Ovary (tissue), 9 donors: ENCODE measurements around the gene UHRF1. TPM values are rescaled to one million over a fixed set of nuclear protein-coding genes. Genes with fewer than 3 reads are reported as not detected.
"Not testable (repeated sequence)": the region's sequence is repeated elsewhere in the genome, so short reads cannot be mapped to it uniquely, and the experiment has no call there.

Experiments
- DNase-seq, 5 donors: peaks; one replicate each; pipeline ENCODE4 v3.0.0-alpha.2; 2019 to 2020
- H3K27ac ChIP-seq, 2 donors: fragments of 200-600 bp; one replicate each; pipeline versions ENCODE4 v1.5.1 to v1.8.0; 2019 to 2022
- H3K27me3 ChIP-seq: fragments of 200-600 bp; one replicate; pipeline ENCODE4 v1.8.0; 2022
- H3K36me3 ChIP-seq: fragments of 200-600 bp; sonication (generic); one replicate; pipeline ENCODE4 v1.5.1; 2019
- H3K4me1 ChIP-seq: one replicate; pipeline ENCODE4 v1.8.1; 2013; ENCODE audit warnings: mild to moderate bottlenecking, moderate library complexity; ENCODE audit not compliant: insufficient read depth
- H3K4me3 ChIP-seq: fragments of 200-600 bp; sonication (generic); one replicate; pipeline ENCODE4 v1.5.1; 2017
- H3K9me3 ChIP-seq, 2 donors: fragments of 200-600 bp in 1 of 2; sonication (generic) in 1 of 2; one replicate each; pipeline versions ENCODE4 v1.5.1 to v1.8.1; 2013 to 2019; ENCODE audit warnings: mild to moderate bottlenecking in 1 of 2, moderate library complexity in 1 of 2
- CTCF ChIP-seq, 3 donors: fragments of 450-650 bp in 2 of 3; fragments of 200-600 bp in 1 of 3; IDR thresholded peaks; one replicate each; pipeline versions ENCODE4 v1.5.1 to v1.8.0; 2016 to 2022; ENCODE audit warnings: antibody characterized with exemption in 3 of 3, mild to moderate bottlenecking in 1 of 3
- EP300 ChIP-seq: sonication (generic); formaldehyde crosslinking; IDR thresholded peaks from one replicate; pipeline ENCODE4 v1.6.1; 2017; ENCODE audit warnings: antibody characterized with exemption
- POLR2A ChIP-seq: fragments of 450-650 bp; IDR thresholded peaks from one replicate; pipeline ENCODE4 v1.6.1; 2017; ENCODE audit warnings: antibody characterized with exemption, mild to moderate bottlenecking, moderate library complexity
- WGBS, 3 donors: extraction: QIAGEN DNeasy Blood & Tissue Kit in 1 of 3; methylation state at CpG; one replicate each; pipeline versions ENCODE4 v1.1.5 to v1.1.7; 2013 to 2017; 5-methylcytosine and 5-hydroxymethylcytosine counted together
- intact Hi-C, 4 donors: fragments of 100-400 bp; cut with DNase I; formaldehyde crosslinking; loops; one replicate each; pipeline versions ENCODE4 v1.11.0 to v1.15.1; 2022 to 2023
- polyA plus RNA-seq, 2 donors: library from polyadenylated mRNA; stranded (reverse); fragments of 200-250 nt in 1 of 2; fragments of 350-450 nt in 1 of 2; fragmentation: Illumina TruSeq in 1 of 2; extraction: RNeasy Lipid Tissue Mini Kit (QIAGEN cat#74804) in 1 of 2; gene quantifications; one replicate each; pipeline ENCODE4 v1.2.3, GENCODE V29; 2013 to 2014
- total RNA-seq, 7 donors: library from RNA; depleted of rRNA in 2 of 7; stranded (reverse); fragments of >200 nt in 2 of 7; fragmentation: NEBNext Ultra II Directional in 3 of 7; extraction: Animal tissue kit (Norgen Biotek cat#: 25700) in 3 of 7; gene quantifications; one replicate each; pipeline versions ENCODE4 v1.1.0 to v1.2.4, GENCODE V29; 2016 to 2023
- donor health status: DM: no; HTN: no; CAD: no; lungs with moderate emphysema.
- donor health status: DM: no; HTN: no; CAD: no.
- donor health status: Bipolar disorder and iron deficiency.
- donor health status: DM: yes; HTN: yes; CAD: no.
- donor health status: DM: no; HTN: no; CAD: no.
- donor health status: DM: yes; HTN: yes; CAD: no.

Gene UHRF1
- total and polyA plus RNA-seq, 9 donors: 0.18 to 4.0 (median 0.50) TPM

- 89 to 94% (median 92%) methylated on average over 3 of the region's 3 CpGs for WGBS, 3 donors
- Histone ChIP-seq H3K4me3 (no peak overlapping the region), H3K27ac (no peak overlapping the region), H3K4me1 (no peaks in the 10 kb centered on the region), H3K36me3 (no peaks in the 10 kb centered on the region), H3K27me3 (no peaks in the 10 kb centered on the region), H3K9me3 (no peaks in the 10 kb centered on the region)
- TF ChIP-seq CTCF (IDR thresholded peaks at IDR 0.05) (no peak), POLR2A (no peak), EP300 (no peak)
- DNase-seq: no peak
- intact Hi-C loops: loop anchor here in 3 of 4 donors (2.0 to 10.0 kb wide), 3 partner anchors 37 to 161 kb away; no protein-coding TSS in a partner anchor
Measured at GRCh38 chr19:4873930-4874329, 35.4 kb upstream of the UHRF1 start.

DNA sequence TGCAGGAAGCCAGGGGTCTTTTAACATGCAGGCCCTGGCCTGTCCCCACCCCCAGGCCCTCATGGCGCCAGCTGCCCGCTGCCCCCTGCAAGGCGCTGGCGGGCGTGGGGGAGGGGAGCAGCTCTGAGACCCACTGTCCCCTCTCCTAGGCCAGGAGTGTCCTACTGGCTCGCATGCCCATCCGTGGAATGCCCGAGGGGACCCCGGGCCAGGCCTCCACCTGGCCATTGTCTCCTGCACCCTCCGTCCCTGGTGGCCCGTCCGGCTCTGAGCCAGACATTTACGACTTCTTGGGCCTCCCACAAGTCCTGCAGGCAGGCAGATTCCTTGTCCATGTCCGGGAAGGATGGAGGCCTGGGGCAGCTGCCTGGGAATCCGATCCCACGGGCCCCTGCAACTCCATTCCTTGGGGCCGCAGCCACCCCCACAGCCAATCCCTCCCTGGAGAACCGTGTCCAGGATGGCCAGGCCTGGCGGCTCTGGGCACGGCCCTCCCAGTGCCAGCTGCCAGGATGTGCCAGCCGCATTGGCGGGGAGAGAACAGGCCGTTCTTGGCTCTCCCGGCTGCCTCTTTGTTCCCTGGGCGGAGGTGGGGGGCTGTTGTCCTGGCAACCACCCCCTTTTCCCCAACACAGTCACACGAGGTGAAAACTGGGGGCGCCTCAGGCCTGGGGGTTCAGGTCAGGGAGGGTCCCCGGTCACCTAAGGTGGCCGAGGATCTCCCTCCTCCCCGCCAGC lies 31.4 kb upstream of the UHRF1 start:
- Histone ChIP-seq H3K4me1 (no peaks in the 10 kb centered on the region), H3K9me3 (no peaks in the 10 kb centered on the region), H3K27me3 (no peaks in the 10 kb centered on the region), H3K27ac (no peak overlapping the region), H3K36me3 (no peaks in the 10 kb centered on the region), H3K4me3 (no peak overlapping the region)
- no peak for DNase-seq
- intact Hi-C loops: loop anchor here in 2 of 4 donors (5.0 to 10.0 kb wide), 2 partner anchors 154 to 157 kb away; no protein-coding TSS in a partner anchor
- no peak for TF ChIP-seq EP300
- no peak for TF ChIP-seq CTCF (IDR thresholded peaks at IDR 0.05)
- TF ChIP-seq POLR2A: no peak
- 51 to 68% (median 67%) methylated on average over 28 to 30 of the region's 30 CpGs for WGBS, 3 donors

- no peaks in the 10 kb centered on the region for H3K36me3 ChIP-seq
- 45 to 52% (median 51%) methylated on average over 23 of the region's 23 CpGs for WGBS, 3 donors
- H3K27ac ChIP-seq: no peak overlapping the region
- no peak overlapping the region for H3K4me3 ChIP-seq
- no peaks in the 10 kb centered on the region for H3K9me3 ChIP-seq
- intact Hi-C loops: loop anchor here in 2 of 4 donors (5.0 to 10.0 kb wide), 2 partner anchors 154 to 156 kb away; no protein-coding TSS in a partner anchor
- no peaks in the 10 kb centered on the region for H3K4me1 ChIP-seq
- H3K27me3 ChIP-seq: no peaks in the 10 kb centered on the region
- no peak for DNase-seq
- TF ChIP-seq EP300 (no peak), CTCF (IDR thresholded peaks at IDR 0.05) (no peak), POLR2A (no peak)
Measured at GRCh38 chr19:4878491-4878968, 30.8 kb upstream of the UHRF1 start.

DNA sequence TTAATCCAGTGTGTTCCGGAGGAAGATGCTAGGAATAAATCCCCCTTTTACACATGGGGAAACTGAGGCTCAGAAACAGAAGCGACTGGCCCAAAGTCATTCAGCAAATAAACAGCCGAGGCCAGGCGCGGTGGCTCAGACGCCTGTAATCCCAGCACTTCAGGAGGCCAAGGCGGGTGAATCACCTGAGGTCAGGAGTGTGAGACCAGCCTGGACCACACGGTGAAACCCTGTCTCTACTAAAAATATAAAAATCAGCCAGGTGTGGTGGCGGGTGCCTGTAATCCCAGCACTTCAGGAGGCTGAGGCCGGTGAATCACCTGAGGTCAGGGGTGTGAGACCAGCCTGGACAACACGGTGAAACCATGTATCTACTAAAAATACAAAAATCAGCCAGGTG lies 30.3 kb upstream of the UHRF1 start:
- Histone ChIP-seq H3K9me3 (no peaks in the 10 kb centered on the region), H3K27ac (no peak overlapping the region), H3K4me3 (no peak overlapping the region), H3K36me3 (no peaks in the 10 kb centered on the region), H3K4me1 (no peaks in the 10 kb centered on the region), H3K27me3 (no peaks in the 10 kb centered on the region)
- intact Hi-C loops: loop anchor here in 2 of 4 donors (5.0 to 10.0 kb wide), 2 partner anchors 153 to 156 kb away; no protein-coding TSS in a partner anchor
- DNase-seq: no peak
- TF ChIP-seq EP300 (no peak), CTCF (IDR thresholded peaks at IDR 0.05) (no peak), POLR2A (no peak)
- WGBS, 3 donors: 91 to 94% (median 93%) methylated on average over 11 of the region's 11 CpGs

DNA sequence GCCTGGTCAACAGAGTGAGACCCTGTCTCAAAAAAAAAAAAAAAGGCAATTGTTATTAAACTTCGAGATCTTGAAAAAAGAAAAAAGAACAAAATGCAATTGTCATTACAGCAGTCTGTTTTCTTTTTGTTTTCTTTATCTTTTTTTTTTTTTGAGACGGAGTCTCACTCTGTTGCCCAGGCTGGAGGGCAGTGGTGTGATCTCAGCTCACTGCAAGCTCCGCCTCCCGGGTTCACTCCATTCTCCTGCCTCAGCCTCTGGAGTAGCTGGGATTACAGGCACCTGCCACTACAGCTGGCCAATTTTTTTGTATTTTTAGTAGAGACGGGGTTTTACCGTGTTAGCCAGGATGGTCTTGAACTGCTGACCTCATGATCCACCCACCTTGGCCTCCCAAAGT lies 26.4 kb upstream of the UHRF1 start:
- H3K4me3 ChIP-seq, H3K9me3 ChIP-seq, H3K4me1 ChIP-seq, H3K36me3 ChIP-seq, H3K27me3 ChIP-seq, intact Hi-C loops, H3K27ac ChIP-seq, DNase-seq: not testable (repeated sequence)
- 43 to 59% (median 47%) methylated on average over 6 of the region's 6 CpGs for WGBS, 3 donors

- 70 to 98% (median 81%) methylated on average over 4 to 6 of the region's 6 CpGs for WGBS, 3 donors
- H3K27me3 ChIP-seq, H3K9me3 ChIP-seq, DNase-seq, H3K27ac ChIP-seq, H3K4me1 ChIP-seq, H3K36me3 ChIP-seq, H3K4me3 ChIP-seq, intact Hi-C loops: not testable (repeated sequence)
Measured at GRCh38 chr19:4884993-4885392, 24.3 kb upstream of the UHRF1 start.

GRCh38 chr19:4887803-4888202 lies 21.5 kb upstream of the UHRF1 start:
- DNase-seq, H3K27me3 ChIP-seq, H3K27ac ChIP-seq, H3K4me1 ChIP-seq, H3K4me3 ChIP-seq, H3K9me3 ChIP-seq, H3K36me3 ChIP-seq, intact Hi-C loops: not testable (repeated sequence)
- WGBS, 3 donors: 76 to 96% (median 92%) methylated on average over 5 to 6 of the region's 6 CpGs
